HG02759 (cell line): Measurements from ENCODE around the gene NEK6.

ENCODE experiments used
- ATAC-seq: cut with Tn5 transposase; IDR thresholded peaks from one replicate; pipeline ENCODE4 v1.9.1; 2021; ENCODE audit warnings: mild to moderate bottlenecking, moderate library complexity; ENCODE audit not compliant: unreplicated experiment

Gene NEK6

DNA sequence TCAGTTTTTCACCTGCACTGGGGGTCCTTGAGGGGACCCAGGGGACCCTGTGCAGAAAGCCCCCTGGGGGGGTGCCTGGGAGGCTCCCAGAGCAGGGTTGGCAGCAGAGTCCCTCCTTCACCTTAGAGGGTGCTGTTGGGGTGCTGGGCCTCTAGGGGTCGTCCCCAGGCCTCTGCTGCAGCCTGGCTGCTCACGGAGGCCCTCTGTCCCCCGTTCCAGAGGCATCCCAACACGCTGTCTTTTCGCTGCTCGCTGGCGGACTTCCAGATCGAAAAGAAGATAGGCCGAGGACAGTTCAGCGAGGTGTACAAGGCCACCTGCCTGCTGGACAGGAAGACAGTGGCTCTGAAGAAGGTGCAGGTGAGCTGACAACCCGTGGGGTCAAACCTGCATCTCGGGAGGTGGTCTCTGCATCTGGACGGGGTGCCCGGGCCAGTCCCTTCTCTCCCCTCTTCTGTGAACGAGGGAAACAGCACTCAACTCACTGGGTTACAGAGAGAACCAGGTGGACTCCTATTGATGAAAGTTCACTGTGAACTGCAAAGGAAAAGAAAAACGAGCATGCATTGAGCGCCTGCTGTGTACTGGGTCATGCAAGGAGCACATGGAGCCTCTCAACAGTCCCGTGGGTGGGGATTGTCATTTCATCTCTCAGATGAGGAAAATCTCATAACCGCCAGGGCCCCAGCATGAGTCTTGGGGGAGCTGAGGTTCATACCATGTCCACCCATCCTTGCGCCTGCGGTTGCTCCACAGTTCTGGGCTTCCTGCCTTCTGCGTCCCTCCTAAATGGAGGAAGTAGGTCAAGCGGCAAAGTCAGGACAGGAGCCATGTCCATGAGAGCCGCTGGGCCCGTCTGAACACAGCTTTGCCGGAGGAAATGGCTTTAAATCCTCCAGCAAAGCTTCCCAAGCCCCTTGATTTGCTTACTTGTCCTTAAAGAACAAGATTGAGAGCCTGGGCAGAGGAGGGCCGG is 54.8 kb downstream of the NEK6 start:
- ATAC-seq: no peak

DNA sequence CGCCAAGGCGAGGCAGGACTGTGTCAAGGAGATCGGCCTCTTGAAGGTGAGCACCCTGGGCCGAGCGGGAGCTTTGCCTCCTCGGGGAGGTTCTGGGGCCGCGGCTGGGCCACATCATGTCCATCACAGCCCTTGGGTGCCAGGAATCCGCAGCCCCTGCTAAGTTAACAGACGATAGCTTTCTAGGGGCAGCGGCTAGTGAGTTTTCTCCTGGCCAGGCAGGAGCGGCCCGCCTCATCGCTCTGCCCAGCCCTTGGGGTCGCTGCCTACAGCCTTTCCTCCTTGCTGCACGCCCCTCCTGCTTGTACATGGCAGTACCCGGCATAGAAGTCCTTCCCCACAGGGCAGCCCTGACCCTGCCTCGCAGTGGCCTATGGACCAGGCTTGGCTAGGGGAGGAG is 56.2 kb downstream of the NEK6 start:
- no peak for ATAC-seq

DNA sequence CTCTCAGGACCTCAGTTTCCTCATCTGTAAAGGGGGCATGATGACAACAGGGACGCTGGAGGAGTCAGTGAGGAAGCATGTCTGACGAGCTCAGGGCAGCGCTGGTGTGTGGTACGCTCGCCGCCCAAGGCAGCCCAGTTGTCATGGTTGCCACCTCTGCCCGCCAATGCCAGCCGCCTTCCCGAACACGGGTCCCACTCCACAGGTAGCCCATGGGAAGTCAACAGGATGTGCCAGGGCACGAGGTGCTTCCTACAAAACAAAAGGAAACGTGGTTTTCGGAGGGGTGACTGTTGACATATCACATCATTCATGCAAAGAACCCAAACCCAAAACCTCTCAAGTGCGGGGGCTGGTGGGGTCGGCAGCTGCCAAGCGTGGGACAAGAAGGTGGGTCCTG is 58.1 kb downstream of the NEK6 start:
- no peak for ATAC-seq

DNA sequence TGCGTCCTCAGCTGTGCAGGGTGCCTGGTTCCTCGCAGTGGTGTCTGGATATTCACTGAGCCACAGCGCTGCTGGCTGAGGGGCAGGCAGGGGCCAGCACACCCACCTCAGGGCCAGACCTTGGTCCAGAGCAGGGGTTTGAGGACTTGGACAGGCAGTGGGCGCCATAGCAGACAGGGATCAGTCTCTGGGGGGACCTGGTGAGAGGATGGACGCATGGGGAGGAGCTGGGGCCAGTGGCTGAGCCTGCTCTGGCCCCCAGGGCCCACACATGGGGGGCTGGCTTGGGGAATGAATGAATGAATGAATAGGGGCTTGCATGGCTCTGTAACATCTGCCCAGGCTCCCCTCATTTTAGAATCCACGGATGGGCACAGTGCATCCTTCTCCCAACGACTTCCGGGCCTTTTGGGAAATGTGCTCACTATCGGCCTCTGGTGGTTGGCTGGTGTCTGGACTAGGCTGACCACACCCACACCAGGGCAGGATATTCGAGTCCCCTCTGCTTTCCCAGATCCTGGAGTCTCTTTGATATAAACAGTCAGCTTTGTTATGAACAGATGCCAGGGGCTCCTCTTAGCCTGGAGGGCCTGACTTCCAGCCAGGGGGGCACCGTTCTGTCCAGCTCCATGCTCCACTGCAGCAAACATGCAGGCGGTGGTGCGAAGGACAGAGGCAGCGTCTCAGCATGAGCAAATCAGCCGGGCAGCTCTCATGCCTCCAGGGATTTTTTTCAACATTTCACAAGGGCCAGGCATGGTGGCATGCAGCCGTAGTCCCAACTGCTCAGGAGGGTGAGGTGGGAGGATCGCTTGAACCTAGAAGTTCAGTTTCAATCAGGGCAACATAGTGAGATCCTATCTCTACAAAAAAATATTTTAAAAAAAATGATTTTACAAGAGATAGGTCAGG is 62.6 kb downstream of the NEK6 start:
- no peak for ATAC-seq

DNA sequence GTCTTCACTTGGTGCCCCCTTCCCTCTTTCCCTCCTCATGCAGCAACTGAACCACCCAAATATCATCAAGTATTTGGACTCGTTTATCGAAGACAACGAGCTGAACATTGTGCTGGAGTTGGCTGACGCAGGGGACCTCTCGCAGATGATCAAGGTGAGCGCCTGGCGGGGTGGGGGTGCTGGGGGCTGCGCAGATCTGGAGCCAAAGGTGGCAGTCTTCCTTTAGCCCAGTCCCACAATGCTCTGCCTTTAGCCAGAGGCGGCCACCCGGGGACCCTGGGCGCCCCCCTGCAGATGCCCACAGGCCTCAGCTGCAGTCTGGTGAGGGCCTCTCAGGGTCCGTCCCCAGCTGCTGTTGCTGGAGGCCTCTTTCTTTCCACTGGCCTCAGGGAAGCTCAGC is 63.7 kb downstream of the NEK6 start:
- no peak for ATAC-seq

DNA sequence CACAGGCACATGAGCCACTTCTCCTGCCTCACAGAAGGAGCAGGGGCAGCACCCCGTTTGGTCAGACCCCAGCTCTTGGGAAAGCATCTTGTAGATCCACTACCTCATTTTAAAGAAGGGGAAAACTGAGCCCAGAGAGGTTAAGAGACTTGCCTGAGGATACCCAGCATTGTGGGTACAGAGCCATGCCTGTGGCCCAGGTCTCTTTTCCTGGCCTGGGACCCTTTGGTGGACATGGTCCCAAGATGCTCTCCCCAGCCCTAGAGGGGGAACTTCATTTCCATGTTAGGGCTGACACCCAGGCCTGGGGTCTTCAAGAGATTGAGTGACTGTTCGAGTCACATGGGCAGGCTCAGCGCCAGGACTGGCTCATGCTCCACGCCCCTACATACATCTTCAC is 64.2 kb downstream of the NEK6 start:
- ATAC-seq: no peak

DNA sequence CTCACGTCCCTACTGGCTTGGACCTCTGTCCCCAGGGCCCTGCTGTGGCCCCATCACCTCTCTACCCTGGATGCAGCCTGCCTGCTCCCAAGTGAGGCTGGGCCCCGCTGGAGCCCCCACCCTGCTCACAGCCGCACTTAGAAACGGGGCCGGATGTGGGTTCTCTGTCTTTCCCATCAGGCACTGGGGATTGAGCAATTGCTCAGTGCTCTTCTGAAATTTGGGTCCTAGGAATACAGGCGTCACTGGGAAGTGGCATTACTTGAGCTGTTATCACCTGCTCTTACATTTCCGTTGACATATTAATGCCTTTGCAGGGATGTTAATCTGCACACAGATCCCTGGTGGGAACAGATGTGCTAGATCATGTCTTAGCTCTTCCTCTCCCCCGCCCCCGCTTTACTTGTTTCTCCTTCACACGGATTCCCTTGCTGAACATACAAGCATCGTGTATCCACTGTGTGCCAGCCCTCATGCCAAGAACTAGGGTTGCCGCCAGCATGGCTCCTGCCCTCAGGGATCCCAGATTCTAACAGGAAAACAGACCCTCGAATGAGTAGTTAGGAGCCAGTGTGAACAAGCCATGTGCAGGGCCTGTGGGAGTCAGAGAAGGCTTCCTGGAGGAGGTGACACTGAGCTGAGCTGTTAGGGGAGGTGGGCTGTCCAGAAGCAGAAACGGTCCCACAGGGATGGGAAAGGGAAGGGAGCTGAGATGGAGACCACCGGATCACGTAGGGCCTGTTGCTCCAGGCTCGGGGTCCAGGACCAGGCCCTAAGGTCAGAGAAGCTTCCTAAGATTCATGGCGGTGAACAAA is 65.1 kb downstream of the NEK6 start:
- no peak for ATAC-seq

DNA sequence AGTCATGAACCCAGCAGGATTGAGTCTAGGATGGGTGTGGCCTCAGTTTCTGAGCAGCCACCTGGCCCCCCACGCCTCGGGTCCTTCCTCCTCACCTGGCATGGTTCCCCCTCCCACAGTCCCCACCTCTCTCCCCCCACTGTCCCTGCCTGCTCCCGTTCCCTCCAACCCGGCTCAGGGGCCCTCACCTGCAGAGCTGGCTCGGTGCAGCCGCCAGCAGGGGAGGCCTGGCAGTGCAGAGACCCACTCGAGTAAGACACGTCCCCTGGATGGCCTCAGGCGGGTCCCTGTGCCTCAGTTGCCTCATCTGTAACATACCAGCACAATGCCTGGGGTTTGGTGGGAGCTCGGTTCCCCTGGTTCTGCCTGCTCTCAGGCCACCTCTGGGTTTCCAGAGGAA is 66.2 kb downstream of the NEK6 start:
- no peak for ATAC-seq

DNA sequence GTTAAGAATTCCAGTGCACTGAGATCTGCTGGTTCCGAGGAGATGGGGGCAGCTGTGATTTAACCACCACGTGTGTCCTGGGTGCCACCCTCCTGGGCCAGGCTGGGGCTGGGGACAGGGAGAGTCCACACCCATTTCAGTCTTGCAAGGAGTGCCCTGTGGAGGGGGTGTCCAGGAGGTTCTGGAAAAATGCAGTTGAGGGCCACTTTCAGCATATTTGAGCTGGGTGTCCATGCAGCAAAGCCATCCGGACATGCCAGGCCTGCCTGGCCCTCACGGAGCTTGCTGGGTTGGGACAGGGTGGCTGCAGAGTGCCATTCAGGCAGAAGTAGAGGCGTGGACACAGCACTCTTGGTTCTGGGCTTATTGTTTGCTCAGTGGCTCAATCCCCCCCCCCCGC is 68.1 kb downstream of the NEK6 start:
- no peak for ATAC-seq

DNA sequence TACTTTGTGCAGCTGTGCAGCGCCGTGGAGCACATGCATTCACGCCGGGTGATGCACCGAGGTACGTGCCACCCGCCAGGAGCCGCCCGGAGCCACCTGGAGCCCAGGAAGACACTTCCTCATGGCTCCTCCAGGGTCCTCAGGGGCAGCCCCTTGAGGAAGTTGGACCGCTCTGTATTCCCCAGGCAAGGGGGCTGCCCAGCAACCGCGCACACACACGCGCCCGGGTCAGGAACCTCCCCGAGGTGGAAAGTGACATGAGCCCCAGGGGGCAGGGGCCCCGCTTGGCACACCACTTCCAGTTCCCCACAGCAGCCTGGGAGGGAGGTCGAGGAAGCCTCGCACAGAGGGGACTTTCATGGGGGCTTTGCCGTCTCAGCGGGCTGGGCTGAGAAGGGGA is 68.6 kb downstream of the NEK6 start:
- no peak for ATAC-seq

DNA sequence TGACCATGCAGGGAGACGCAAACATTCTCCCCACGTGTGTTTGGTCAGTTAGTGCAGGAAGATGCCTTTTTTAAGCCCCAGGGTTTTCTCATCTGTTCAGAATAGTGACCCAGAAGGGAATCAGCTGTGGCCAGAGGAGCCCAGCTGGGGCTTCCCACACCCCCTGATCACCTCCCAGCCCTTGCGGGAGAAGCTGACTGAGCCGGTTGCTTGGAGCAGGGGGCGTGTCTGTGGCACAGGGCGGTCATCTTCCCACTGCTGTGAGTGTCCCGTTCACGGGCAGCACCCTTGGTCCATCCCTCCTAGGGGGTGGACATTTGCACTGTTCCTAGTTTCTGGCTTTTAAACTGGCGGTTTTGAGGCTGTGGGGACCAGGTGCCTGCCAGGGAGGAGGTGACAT is 69.7 kb downstream of the NEK6 start:
- ATAC-seq: no peak

DNA sequence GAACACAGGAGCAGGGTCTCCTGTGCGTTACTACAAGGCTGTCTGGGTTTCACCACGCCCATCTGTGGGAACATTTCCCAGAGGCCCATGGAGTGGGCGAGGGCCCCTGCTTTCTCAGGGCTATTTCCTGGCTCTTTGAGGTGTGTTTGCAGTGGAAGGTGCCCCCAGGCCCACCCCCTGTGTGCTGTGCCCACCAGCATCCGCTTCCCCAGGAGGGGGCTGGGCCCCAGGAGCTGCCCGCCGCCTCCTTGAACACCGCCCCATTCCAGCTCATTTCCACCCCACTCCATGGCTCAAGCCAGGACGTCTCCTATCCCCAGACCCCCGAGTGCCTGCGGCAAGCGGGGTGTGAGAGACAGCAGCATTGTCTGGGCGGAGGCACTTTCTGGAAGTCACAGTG is 70.5 kb downstream of the NEK6 start:
- ATAC-seq: no peak

DNA sequence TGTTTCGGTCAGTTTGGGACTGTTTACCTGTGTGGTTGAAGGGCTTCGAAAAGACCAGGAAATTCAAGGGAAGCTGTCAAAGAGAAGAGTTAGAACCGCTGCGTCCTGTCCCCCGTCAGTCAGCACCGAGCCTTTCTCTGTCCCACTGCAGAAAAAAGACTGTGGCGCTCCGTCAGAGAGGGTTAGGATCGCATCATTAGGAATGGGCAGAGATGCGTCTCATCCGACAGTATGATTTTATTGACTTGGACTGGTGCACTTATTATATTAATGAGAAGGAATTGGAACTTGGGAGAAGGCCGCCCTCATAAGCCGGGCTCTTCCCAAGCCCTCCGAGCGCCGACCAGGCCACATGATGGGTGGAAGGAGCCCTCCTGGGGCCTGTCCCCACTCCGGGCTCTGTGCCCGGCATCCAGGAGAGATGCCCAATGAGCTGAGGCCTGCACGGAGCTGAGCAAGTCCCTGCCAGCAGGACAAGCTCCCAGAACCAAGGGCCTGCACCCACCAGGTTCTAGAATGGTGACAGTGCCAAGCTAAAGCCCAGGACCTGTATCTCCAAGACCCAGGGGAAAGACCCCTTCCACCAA is 71.5 kb downstream of the NEK6 start:
- no peak for ATAC-seq

DNA sequence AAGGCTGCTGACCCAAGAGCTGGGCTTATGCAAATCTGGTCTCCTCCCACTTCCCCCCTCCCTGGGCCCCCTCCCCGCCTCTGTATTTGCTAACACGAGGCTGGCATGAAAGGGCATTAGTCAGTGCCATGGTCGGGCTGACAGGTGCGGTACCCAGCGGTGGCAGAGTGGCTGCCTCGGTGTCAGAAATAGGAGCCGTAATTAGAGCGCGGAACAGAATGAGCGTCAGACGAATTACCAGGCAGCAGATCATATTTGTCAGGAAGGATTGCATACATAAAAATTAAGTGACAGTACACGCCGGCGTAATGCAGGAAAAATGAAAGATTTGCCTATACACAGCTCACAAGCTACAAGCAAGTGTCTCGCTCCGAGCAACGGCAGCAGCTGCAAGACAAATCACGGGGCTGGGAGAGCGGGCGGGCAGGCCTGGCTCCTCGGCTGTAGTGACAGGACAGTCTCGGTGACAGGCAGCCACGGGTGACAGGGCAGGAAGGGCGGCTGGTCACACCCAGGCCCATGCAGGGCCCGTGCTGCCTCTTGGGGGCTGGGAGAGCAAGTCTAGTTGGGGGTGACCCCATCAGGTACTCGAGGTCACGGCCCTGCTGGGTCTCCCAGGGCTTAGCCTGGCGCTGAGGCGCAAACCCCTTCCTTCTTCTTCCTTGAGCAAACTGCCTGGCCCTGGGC is 72.4 kb downstream of the NEK6 start:
- no peak for ATAC-seq

DNA sequence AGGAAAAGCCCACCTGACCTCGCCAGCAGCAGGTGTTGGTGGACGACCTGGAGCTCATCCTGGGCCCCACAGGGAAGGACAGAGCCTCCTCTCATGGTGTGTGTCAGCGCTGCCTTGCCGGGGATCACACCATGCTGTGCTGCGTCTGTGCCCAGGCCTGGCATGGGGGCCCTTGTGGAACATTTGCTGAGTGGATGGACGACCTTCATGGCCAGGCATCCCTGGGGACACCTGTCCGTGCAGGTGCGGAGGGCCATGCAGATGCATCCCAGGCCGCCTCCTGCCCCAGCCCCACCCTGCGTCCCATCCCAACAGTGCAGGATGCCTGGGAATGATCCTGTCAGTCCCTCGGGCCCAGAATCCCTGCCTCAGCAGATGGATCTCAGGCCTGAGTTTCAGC is 73.8 kb downstream of the NEK6 start:
- ATAC-seq: no peak

DNA sequence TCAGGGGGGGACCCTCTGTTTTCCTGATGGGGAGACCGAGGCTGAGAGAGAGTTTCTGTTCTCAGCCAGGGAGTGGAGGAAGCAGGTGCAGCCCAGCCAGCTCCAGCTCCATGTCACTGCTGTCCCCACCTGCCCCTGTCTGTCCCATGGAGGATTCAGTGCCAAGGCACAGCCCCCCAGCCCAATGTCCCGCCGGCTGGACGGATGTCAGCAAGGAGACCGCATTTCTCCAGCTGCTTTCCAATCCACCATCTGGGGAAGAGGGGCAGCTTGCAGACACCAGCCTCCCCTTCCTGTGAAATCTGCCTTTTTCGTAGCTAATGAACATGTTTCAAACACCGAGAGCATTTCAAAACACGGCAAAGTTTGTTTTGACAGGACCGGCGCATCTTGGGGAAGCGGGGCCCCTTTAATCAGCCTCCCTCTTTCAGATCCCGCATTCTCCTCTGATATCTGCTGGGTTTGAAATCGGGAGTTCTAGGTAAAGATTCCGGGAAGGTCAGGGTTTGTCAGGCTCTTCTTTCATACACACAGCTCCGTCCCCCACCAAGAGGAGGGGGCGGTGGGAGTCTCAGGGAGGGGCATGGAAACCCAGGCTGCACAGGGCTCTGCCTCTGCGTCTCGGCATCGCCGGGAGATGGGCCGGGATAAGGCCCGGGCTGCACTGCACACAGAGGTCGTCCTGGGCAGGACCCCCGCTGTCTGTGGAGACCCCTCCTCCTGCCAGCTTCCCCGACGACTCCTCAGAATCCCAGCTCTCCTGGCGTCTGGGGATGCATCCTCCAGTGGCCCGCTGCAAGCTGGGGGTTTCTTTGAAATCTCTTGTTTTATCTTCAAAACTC is 74.8 kb downstream of the NEK6 start:
- no peak for ATAC-seq

DNA sequence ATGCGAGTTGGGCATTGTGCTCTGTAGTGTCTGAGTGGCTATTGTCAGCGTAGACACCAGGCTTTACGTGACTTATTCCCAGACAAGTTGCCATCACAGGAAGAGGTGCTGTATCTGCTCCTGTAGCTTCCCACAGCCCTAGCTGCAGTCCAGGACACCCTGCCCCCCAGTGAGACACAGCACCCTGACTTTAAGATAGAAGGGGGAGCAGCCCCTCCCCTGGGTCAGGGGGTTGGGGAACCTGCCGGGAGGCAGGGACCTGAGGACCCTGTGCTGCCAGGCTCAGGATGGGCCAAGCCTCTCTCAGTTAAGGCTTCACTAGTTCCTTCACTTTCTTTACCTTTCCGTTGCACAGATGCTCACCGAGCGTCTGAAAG is 75.4 kb downstream of the NEK6 start:
- ATAC-seq: no peak

DNA sequence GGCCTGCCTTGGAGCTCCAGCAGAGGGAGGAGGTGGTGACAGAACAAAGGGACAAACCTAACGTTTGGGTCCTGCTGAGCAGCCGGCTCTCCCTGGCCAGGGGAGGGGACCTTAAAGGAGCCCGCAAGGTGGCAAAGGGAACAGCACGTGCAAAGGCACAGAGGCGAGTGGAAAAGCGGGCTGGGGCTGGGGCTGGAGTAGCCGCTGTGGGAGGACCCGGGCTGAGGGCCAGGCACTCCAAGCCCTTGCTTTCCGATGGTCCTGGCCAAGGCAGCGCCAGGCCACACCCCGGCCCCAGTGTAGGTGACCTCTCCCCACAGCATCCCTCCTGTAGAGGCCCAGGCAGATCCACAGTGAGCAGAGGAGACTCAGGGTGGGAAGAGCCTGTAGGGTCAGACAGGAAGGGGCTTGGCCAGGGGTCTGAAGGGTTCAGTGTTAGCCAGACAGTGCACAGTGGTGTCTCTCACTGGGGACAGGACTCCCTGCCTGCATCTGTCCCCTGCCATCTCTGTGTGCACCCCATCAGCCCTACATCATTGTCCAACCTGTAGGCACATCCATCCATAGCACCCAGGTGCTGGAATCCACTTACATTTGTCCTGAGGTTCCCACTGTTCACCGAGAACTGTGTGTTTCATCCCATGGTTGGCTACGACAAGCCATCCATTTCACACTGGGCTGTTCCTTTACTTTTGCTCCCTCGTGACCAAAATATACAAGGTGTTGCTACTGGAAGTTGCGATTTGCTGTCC is 77.0 kb downstream of the NEK6 start:
- ATAC-seq: no peak

DNA sequence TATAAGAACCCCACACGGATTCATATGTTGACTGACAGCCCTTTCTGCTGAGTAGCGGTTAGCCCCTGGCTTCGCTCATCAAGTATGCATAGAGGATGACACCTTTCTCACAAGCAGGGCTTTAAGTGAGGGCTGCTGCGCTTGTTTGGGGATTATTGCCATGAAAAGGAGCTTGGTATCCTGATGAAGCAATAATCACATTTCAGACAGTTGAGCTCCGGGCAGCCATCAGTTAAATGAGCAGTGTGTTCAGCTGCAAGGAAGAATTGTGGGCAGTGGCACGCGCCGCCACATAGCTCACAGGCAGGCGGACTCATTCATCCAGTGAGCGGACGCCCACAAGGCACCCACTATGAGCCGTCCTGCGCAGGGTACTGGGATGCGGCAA is 77.6 kb downstream of the NEK6 start:
- ATAC-seq: no peak
